ENCODE results near the gene ASB7. TPM values are rescaled to one million over a fixed set of nuclear protein-coding genes. Genes with fewer than 3 reads are reported as not detected.

Gene ASB7
- total RNA-seq, 1 donor from 2014 or later, result 14.6 TPM

- DNase-seq (ENCODE audit: extremely low spot score, unreplicated experiment), result no peak
- Mint-ChIP-seq H3K36me3 (peaks cover 4% of the 10 kb centered on the region), H3K27ac (no peak overlapping the region), H3K4me3 (no peak overlapping the region), H3K9me3 (peaks cover 13% of the 10 kb centered on the region), H3K27me3 (peaks cover 17% of the 10 kb centered on the region), H3K4me1 (ENCODE audit: unreplicated experiment) (no peaks in the 10 kb centered on the region)
- no peak for TF ChIP-seq CTCF (conservative IDR thresholded peaks at IDR 0.05)
These were observed 78.3 kb downstream of the ASB7 start for GRCh38 chr15:100680726-100681125.

- peaks cover 17% of the 10 kb centered on the region for H3K27me3 Mint-ChIP-seq
- no peak for TF ChIP-seq CTCF (conservative IDR thresholded peaks at IDR 0.05)
- H3K4me1 Mint-ChIP-seq (ENCODE audit: unreplicated experiment), result no peaks in the 10 kb centered on the region
- peaks cover 4% of the 10 kb centered on the region for H3K36me3 Mint-ChIP-seq
- peaks cover 13% of the 10 kb centered on the region for H3K9me3 Mint-ChIP-seq
- no peak overlapping the region for H3K27ac Mint-ChIP-seq
- no peak overlapping the region for H3K4me3 Mint-ChIP-seq
- no peak for DNase-seq (ENCODE audit: extremely low spot score, unreplicated experiment)
These were observed 79.0 kb downstream of the ASB7 start for GRCh38 chr15:100681335-100681746.

- Mint-ChIP-seq H3K27me3 (peaks cover 8% of the 10 kb centered on the region), H3K9me3 (peaks cover 13% of the 10 kb centered on the region), H3K4me1 (ENCODE audit: unreplicated experiment) (peaks cover under 1% of the 10 kb centered on the region), H3K4me3 (no peak overlapping the region), H3K27ac (no peak overlapping the region), H3K36me3 (peaks cover 4% of the 10 kb centered on the region)
- no peak for TF ChIP-seq CTCF (conservative IDR thresholded peaks at IDR 0.05)
- no peak for DNase-seq (ENCODE audit: extremely low spot score, unreplicated experiment)
These were observed 80.1 kb downstream of the ASB7 start for GRCh38 chr15:100682468-100682867.

- Mint-ChIP-seq H3K27me3 (peaks cover 8% of the 10 kb centered on the region), H3K4me1 (ENCODE audit: unreplicated experiment) (peaks cover 6% of the 10 kb centered on the region), H3K9me3 (peaks cover 13% of the 10 kb centered on the region), H3K4me3 (no peak overlapping the region), H3K36me3 (peaks cover 4% of the 10 kb centered on the region), H3K27ac (no peak overlapping the region)
- no peak for TF ChIP-seq CTCF (conservative IDR thresholded peaks at IDR 0.05)
- no peak for DNase-seq (ENCODE audit: extremely low spot score, unreplicated experiment)
These were observed 81.0 kb downstream of the ASB7 start for GRCh38 chr15:100683434-100683833.

- no peak for DNase-seq (ENCODE audit: extremely low spot score, unreplicated experiment)
- peaks cover 4% of the 10 kb centered on the region for H3K36me3 Mint-ChIP-seq
- no peak overlapping the region for H3K27ac Mint-ChIP-seq
- no peak for TF ChIP-seq CTCF (conservative IDR thresholded peaks at IDR 0.05)
- no peak overlapping the region for H3K4me3 Mint-ChIP-seq
- peaks cover 8% of the 10 kb centered on the region for H3K27me3 Mint-ChIP-seq
- H3K9me3 Mint-ChIP-seq, result peaks cover 13% of the 10 kb centered on the region
- peaks cover 6% of the 10 kb centered on the region for H3K4me1 Mint-ChIP-seq (ENCODE audit: unreplicated experiment)
These were observed 82.2 kb downstream of the ASB7 start for GRCh38 chr15:100684591-100684990.
